Stimulated activated CD4-positive, alpha-beta T cell treated with anti-CD3 and anti-CD28 coated beads, Interleukin-2, amount 100 ng/mL, for 48 hours (primary cell): ENCODE results near the gene ASPA.
"Not testable (repeated sequence)": the region's sequence is repeated elsewhere in the genome, so short reads cannot be mapped to it uniquely, and the experiment has no call there.

ENCODE experiments used
- DNase-seq, 2 donors: peaks; one replicate each; pipeline ENCODE4 v3.0.0-alpha.2; 2020

The ASPA gene

GRCh38 chr17:3475812-3476610, at the start of gene ASPA:
ASPA (plus strand) TSS chr17:3475997; CDS start chr17:3476160, 163 bp downstream.
- DNase-seq: no peak

GRCh38 chr17:3433215-3433614, 42.6 kb upstream of the ASPA start:
- peak in 1 of 2 donors; percentile 1 for DNase-seq

- DNase-seq: no peak
These were observed 42.1 kb upstream of the ASPA start, which contains the start of gene OR1E2 for GRCh38 chr17:3433741-3434140. OR1E2 (minus strand) TSS chr17:3433841; CDS start chr17:3433841, 0 bp downstream.

- DNase-seq: no peak
These were observed 37.4 kb upstream of the ASPA start for GRCh38 chr17:3438368-3438767.

- no peak for DNase-seq
These were observed 35.3 kb upstream of the ASPA start for GRCh38 chr17:3440451-3440850.

GRCh38 chr17:3447625-3448024, 28.2 kb upstream of the ASPA start:
- no peak for DNase-seq

GRCh38 chr17:3448059-3448665, 27.6 kb upstream of the ASPA start:
- DNase-seq: no peak

- DNase-seq: not testable (repeated sequence)
These were observed 9.4 kb upstream of the ASPA start for GRCh38 chr17:3466355-3466754.

- no peak for DNase-seq
These were observed 6.3 kb upstream of the ASPA start for GRCh38 chr17:3469529-3469928.

GRCh38 chr17:3471599-3471998, 4.2 kb upstream of the ASPA start, which contains the start of gene SPATA22:
SPATA22 (minus strand) TSS chr17:3471819; CDS start chr17:3469325, 2,494 bp downstream.
- DNase-seq: no peak

- DNase-seq: no peak
These were observed 3.7 kb upstream of the ASPA start for GRCh38 chr17:3472137-3472536.

GRCh38 chr17:3474212-3474611, 1.6 kb upstream of the ASPA start:
- DNase-seq: no peak

GRCh38 chr17:3475251-3475685, 529 bp upstream of the ASPA start:
- DNase-seq: no peak

- no peak for DNase-seq
These were observed 4.2 kb downstream of the ASPA start for GRCh38 chr17:3479988-3480387.

- DNase-seq: no peak
These were observed 7.1 kb downstream of the ASPA start for GRCh38 chr17:3482852-3483251.

- no peak for DNase-seq
These were observed 9.8 kb downstream of the ASPA start for GRCh38 chr17:3485481-3486068.

GRCh38 chr17:3497101-3497500, 21.3 kb downstream of the ASPA start:
- DNase-seq: no peak

GRCh38 chr17:3501344-3501743, 25.5 kb downstream of the ASPA start:
- no peak for DNase-seq

GRCh38 chr17:3502466-3502865, 26.7 kb downstream of the ASPA start:
- DNase-seq: no peak

GRCh38 chr17:3503285-3503684, 27.5 kb downstream of the ASPA start:
- DNase-seq: no peak

GRCh38 chr17:3505008-3505407, 29.2 kb downstream of the ASPA start:
- DNase-seq: no peak

GRCh38 chr17:3506054-3506453, 30.3 kb downstream of the ASPA start:
- no peak for DNase-seq

GRCh38 chr17:3507071-3507470, 31.3 kb downstream of the ASPA start:
- no peak for DNase-seq

- no peak for DNase-seq
These were observed 32.1 kb downstream of the ASPA start for GRCh38 chr17:3507869-3508268.
